Measurements from ENCODE around the gene PDK4.

- TF ChIP-seq MNT (conservative IDR thresholded peaks at IDR 0.05) (no peak), HMGXB4 (CRISPR knock-in tag; IDR thresholded peaks at IDR 0.05) (no peak), DNMT1 (IDR thresholded peaks at IDR 0.05) (no peak), CHD7 (IDR thresholded peaks at IDR 0.05; ENCODE audit: low read depth, low read length) (no peak), ZKSCAN1 (IDR thresholded peaks at IDR 0.05; ENCODE audit: low read depth, low read length) (no peak), IFI16 (CRISPR knock-in tag; IDR thresholded peaks at IDR 0.05) (no peak)
Observed at GRCh38 chr7:95598511-95598910, 2.2 kb upstream of the PDK4 start.

Data from K562 (cell line).